GM12878 (cell line): Measurements from ENCODE around the gene RALGAPA2. TPM values are rescaled to one million over a fixed set of nuclear protein-coding genes. Genes with fewer than 3 reads are reported as not detected.

ENCODE experiments used
- ATAC-seq: fragments of 200-7000 bp; cut with Tn5 transposase; 3 replicates; pipeline ENCODE4 v1.9.1; 2020; ENCODE audit warnings: mild to moderate bottlenecking, moderate library complexity
- BruUV-seq: library from RNA; stranded (reverse); fragments of 400-500 nt; replicated peaks from 2 replicates; lab custom pipeline; 2021; lab: Mats Ljungman, UMichigan
- CTCF ChIA-PET: fragments of 300-600 bp; sonication (Branson Sonifier 250); formaldehyde crosslinking; extraction: SDS; loops from one replicate; lab custom pipeline; 2021; ENCODE audit warnings: inconsistent platforms; lab: Yijun Ruan, JAX
- POLR2A ChIA-PET: fragments of 350-600 bp; formaldehyde crosslinking; extraction: SDS; loops from one replicate; lab custom pipeline; 2021; ENCODE audit warnings: inconsistent platforms; lab: Charles Lee
- RAD21 ChIA-PET: fragments of 300-600 bp; sonication (Branson Sonifier 250); formaldehyde crosslinking; loops from one replicate; lab custom pipeline; 2023; ENCODE audit warnings: antibody characterized with exemption; ENCODE audit not compliant: unreplicated experiment; lab: Charles Lee
- SMC1A ChIA-PET: fragments of 300-600 bp; sonication (Branson Sonifier 250); formaldehyde crosslinking; loops from one replicate; lab custom pipeline; 2023; ENCODE audit not compliant: unreplicated experiment, uncharacterized antibody; lab: Charles Lee
- DNase-seq: peaks from one replicate; pipeline ENCODE4 v3.0.0-alpha.2; 2011; ENCODE audit warnings: low read depth, low spot score
- FAIRE-seq: peaks from 3 replicates; lab custom pipeline; 2011; peaks lifted over from hg19 to GRCh38; lab: Jason Lieb, UNC
- H2AFZ ChIP-seq: 2 replicates; pipeline ENCODE4 v1.6.0; 2011; ENCODE audit warnings: low read depth, low read length, control low read depth; ENCODE audit not compliant: control insufficient read depth
- H3K27ac ChIP-seq: 2 replicates; pipeline ENCODE4 v1.5.1; 2011; ENCODE audit warnings: control low read depth; ENCODE audit not compliant: control insufficient read depth, insufficient read depth
- H3K27me3 ChIP-seq, 2 experiments: replicated peaks in 1 of 2; 2 replicates each; pipeline versions ENCODE4 v1.6.0 to v1.6.1; 2011; ENCODE audit warnings: low read length in 1 of 2; ENCODE audit not compliant: control insufficient read depth in 2 of 2, insufficient read depth in 2 of 2
- H3K36me3 ChIP-seq, 2 experiments: 2 replicates each; pipeline ENCODE4 v1.5.1; 2011; ENCODE audit warnings: low read length in 1 of 2; ENCODE audit not compliant: control insufficient read depth in 2 of 2, insufficient read depth in 2 of 2
- H3K4me1 ChIP-seq: 2 replicates; pipeline ENCODE4 v1.6.1; 2011; ENCODE audit warnings: mild to moderate bottlenecking, low read length, moderate library complexity, mixed read lengths; ENCODE audit not compliant: control insufficient read depth, insufficient read depth
- H3K4me2 ChIP-seq: 2 replicates; pipeline ENCODE4 v1.6.0; 2011; ENCODE audit warnings: control low read depth; ENCODE audit not compliant: control insufficient read depth, insufficient read depth
- H3K4me3 ChIP-seq: fragments of 200-600 bp; sonication (generic); 2 replicates; pipeline ENCODE4 v1.5.1; 2016
- H3K79me2 ChIP-seq: 2 replicates; pipeline ENCODE4 v1.6.0; 2011; ENCODE audit warnings: low read length; ENCODE audit not compliant: control insufficient read depth, insufficient read depth
- H3K9ac ChIP-seq: 2 replicates; pipeline ENCODE4 v1.8.0; 2011; ENCODE audit warnings: low read length, control low read depth, mixed read lengths; ENCODE audit not compliant: control insufficient read depth, insufficient read depth
- H3K9me3 ChIP-seq: replicated peaks from 3 replicates; pipeline ENCODE4 v1.5.1; 2011; ENCODE audit warnings: mild to moderate bottlenecking, low read length; ENCODE audit not compliant: control insufficient read depth, insufficient read depth
- H4K20me1 ChIP-seq: 2 replicates; pipeline ENCODE4 v1.6.0; 2011; ENCODE audit not compliant: control insufficient read depth, insufficient read depth
- ATF7 ChIP-seq: fragments of 450-650 bp; IDR thresholded peaks from 2 replicates; pipeline ENCODE4 v1.6.1; 2016; ENCODE audit warnings: low read depth, mild to moderate bottlenecking
- ESRRA ChIP-seq: IDR thresholded peaks from 2 replicates; pipeline ENCODE4 v1.6.1; 2012; ENCODE audit warnings: mild to moderate bottlenecking, low read length, improper control_type of control experiment
- FOXM1 ChIP-seq: IDR thresholded peaks from 2 replicates; pipeline ENCODE4 v1.6.1; 2012; ENCODE audit warnings: low read depth, mild to moderate bottlenecking, inconsistent platforms, low read length, moderate library complexity
- JUNB ChIP-seq: IDR thresholded peaks from 2 replicates; pipeline ENCODE4 v1.6.1; 2016; ENCODE audit warnings: antibody characterized with exemption, mild to moderate bottlenecking
- KLF5 ChIP-seq: fragments of 450-650 bp; IDR thresholded peaks from 2 replicates; pipeline ENCODE4 v1.6.1; 2014; ENCODE audit warnings: mild to moderate bottlenecking; ENCODE audit not compliant: partially characterized antibody
- MTA2 ChIP-seq: fragments of 450-650 bp; IDR thresholded peaks from 2 replicates; pipeline ENCODE4 v1.6.1; 2016; ENCODE audit warnings: low read depth, mild to moderate bottlenecking, moderate library complexity
- MYC ChIP-seq: IDR thresholded peaks from 2 replicates; pipeline ENCODE4 v1.6.1; 2011; ENCODE audit warnings: mild to moderate bottlenecking, low read length, moderate library complexity, inconsistent platforms; ENCODE audit not compliant: insufficient read depth, insufficient replicate concordance, insufficient read length, severe bottlenecking
- NFYB ChIP-seq: IDR thresholded peaks from 2 replicates; pipeline ENCODE4 v1.6.1; 2011; ENCODE audit warnings: low read depth, mild to moderate bottlenecking, low read length, improper control_type of control experiment, moderate library complexity; ENCODE audit not compliant: insufficient read depth
- RB1 ChIP-seq: fragments of 450-650 bp; formaldehyde crosslinking; IDR thresholded peaks from 2 replicates; pipeline ENCODE4 v1.6.1; 2017; ENCODE audit warnings: mild to moderate bottlenecking, borderline replicate concordance
- RCOR1 ChIP-seq: conservative IDR thresholded peaks from 2 replicates; pipeline ENCODE4 v1.6.1; 2012; ENCODE audit warnings: low read depth, low read length, improper control_type of control experiment
- SMAD1 ChIP-seq: fragments of 450-650 bp; IDR thresholded peaks from 2 replicates; pipeline ENCODE4 v1.6.1; 2018; ENCODE audit warnings: mild to moderate bottlenecking, low read depth; ENCODE audit not compliant: partially characterized antibody
- SREBF2 ChIP-seq: IDR thresholded peaks from 2 replicates; pipeline ENCODE4 v1.6.1; 2012; ENCODE audit warnings: mild to moderate bottlenecking, low read length
- WGBS: methylation state at CpG from one replicate; pipeline ENCODE4 v1.1.6; 2016; ENCODE audit warnings: low lambda C conversion rate; ENCODE audit not compliant: insufficient replicate concordance, insufficient coverage; ENCODE audit errors: missing lambda C conversion rate; 5-methylcytosine and 5-hydroxymethylcytosine counted together
- in situ Hi-C: fragments of 300-500 bp; cut with MboI; formaldehyde crosslinking; loops from 9 replicates; pipeline ENCODE4 v1.14.3; 2018; ENCODE audit warnings: mixed read lengths
- intact Hi-C: fragments of 100-400 bp; cut with micrococcal nuclease; formaldehyde crosslinking; loops from one replicate; pipeline ENCODE4 v1.14.2; 2022; ENCODE audit not compliant: unreplicated experiment
- polyA plus RNA-seq, 11 experiments: library from polyadenylated mRNA; depleted of rRNA in 4 of 11; unstranded in 6 of 11; stranded (reverse) in 5 of 11; fragments of >200 nt; fragmentation: Nextera tagmentation in 4 of 11; fragmentation: Illumina TruSeq in 1 of 11; extraction: Ambion mirVana in 4 of 11; extraction: Trizol in 1 of 11; gene quantifications; 1 replicate in 1 of 11; 2 replicates in 10 of 11; pipeline versions ENCODE4 v1.2.1 to v1.2.3, GENCODE V29; 2011 to 2016; ENCODE audit warnings: inconsistent platforms in 2 of 11, missing spikeins in 2 of 11, low read depth in 1 of 11
- total RNA-seq, 4 experiments: library from RNA; depleted of rRNA in 3 of 4; stranded (reverse); fragments of >200 nt in 3 of 4; fragmentation: Illumina TruSeq in 1 of 4; extraction: Trizol in 1 of 4; gene quantifications; 2 replicates each; pipeline versions ENCODE4 v1.2.1 to v1.2.3, GENCODE V29; 2013 to 2021
- TF ChIP-seq, protein P1 (sequence below): fragments of 450-650 bp; IDR thresholded peaks from 2 replicates; pipeline ENCODE4 v1.6.1; 2017; ENCODE audit warnings: mild to moderate bottlenecking, moderate library complexity
- TF ChIP-seq, protein P2 (sequence below): fragments of 150-350 bp; IDR thresholded peaks from 2 replicates; pipeline ENCODE4 v1.6.1; 2014; ENCODE audit warnings: mild to moderate bottlenecking, low read depth, low read length
- TF ChIP-seq, protein P3 (sequence below): fragments of 450-650 bp; formaldehyde crosslinking; IDR thresholded peaks from 2 replicates; pipeline ENCODE4 v1.5.0; 2022; ENCODE audit warnings: mild to moderate bottlenecking, missing genetic modification characterization

RALGAPA2 gene
- total and polyA plus RNA-seq, 10 of the 15 experiments (the other 5 are each of a cell fraction or from before 2014, with no cell fraction given) = 2.9 to 29.4 (median 19.6) TPM

DNA sequence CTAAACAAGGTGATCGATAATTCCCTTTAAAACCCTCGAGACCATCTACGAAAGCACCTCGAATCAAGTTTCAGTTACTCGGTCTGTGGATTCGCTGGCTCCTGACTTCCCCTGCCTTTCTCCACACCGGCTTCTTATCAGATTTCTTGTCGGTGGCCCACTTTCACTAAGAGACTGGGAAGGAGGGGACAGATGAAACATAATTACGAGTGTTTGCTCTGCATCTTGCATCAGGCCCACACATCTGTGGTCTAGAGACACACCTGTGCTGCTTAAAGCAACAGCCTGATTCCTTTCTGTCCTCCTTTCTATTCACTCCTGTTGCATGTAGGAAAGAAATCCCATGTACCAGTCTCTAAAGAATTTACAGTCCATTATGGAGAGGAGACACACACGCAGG is 306.8 kb downstream of the RALGAPA2 start:
- intact Hi-C loops = no loop called here
- no peaks in the 10 kb centered on the region for H3K36me3 ChIP-seq
- no TSS peak for BruUV-seq
- TF ChIP-seq, protein P1, sequence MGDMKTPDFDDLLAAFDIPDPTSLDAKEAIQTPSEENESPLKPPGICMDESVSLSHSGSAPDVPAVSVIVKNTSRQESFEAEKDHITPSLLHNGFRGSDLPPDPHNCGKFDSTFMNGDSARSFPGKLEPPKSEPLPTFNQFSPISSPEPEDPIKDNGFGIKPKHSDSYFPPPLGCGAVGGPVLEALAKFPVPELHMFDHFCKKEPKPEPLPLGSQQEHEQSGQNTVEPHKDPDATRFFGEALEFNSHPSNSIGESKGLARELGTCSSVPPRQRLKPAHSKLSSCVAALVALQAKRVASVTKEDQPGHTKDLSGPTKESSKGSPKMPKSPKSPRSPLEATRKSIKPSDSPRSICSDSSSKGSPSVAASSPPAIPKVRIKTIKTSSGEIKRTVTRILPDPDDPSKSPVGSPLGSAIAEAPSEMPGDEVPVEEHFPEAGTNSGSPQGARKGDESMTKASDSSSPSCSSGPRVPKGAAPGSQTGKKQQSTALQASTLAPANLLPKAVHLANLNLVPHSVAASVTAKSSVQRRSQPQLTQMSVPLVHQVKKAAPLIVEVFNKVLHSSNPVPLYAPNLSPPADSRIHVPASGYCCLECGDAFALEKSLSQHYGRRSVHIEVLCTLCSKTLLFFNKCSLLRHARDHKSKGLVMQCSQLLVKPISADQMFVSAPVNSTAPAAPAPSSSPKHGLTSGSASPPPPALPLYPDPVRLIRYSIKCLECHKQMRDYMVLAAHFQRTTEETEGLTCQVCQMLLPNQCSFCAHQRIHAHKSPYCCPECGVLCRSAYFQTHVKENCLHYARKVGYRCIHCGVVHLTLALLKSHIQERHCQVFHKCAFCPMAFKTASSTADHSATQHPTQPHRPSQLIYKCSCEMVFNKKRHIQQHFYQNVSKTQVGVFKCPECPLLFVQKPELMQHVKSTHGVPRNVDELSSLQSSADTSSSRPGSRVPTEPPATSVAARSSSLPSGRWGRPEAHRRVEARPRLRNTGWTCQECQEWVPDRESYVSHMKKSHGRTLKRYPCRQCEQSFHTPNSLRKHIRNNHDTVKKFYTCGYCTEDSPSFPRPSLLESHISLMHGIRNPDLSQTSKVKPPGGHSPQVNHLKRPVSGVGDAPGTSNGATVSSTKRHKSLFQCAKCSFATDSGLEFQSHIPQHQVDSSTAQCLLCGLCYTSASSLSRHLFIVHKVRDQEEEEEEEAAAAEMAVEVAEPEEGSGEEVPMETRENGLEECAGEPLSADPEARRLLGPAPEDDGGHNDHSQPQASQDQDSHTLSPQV = no peak
- no peak for TF ChIP-seq KLF5
- no peak for TF ChIP-seq JUNB
- TF ChIP-seq SMAD1 = no peak
- TF ChIP-seq FOXM1 = no peak
- TF ChIP-seq, protein P2, sequence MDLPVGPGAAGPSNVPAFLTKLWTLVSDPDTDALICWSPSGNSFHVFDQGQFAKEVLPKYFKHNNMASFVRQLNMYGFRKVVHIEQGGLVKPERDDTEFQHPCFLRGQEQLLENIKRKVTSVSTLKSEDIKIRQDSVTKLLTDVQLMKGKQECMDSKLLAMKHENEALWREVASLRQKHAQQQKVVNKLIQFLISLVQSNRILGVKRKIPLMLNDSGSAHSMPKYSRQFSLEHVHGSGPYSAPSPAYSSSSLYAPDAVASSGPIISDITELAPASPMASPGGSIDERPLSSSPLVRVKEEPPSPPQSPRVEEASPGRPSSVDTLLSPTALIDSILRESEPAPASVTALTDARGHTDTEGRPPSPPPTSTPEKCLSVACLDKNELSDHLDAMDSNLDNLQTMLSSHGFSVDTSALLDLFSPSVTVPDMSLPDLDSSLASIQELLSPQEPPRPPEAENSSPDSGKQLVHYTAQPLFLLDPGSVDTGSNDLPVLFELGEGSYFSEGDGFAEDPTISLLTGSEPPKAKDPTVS = no peak
- no peak for TF ChIP-seq RCOR1
- no peak for TF ChIP-seq MTA2
- TF ChIP-seq, protein P3, sequence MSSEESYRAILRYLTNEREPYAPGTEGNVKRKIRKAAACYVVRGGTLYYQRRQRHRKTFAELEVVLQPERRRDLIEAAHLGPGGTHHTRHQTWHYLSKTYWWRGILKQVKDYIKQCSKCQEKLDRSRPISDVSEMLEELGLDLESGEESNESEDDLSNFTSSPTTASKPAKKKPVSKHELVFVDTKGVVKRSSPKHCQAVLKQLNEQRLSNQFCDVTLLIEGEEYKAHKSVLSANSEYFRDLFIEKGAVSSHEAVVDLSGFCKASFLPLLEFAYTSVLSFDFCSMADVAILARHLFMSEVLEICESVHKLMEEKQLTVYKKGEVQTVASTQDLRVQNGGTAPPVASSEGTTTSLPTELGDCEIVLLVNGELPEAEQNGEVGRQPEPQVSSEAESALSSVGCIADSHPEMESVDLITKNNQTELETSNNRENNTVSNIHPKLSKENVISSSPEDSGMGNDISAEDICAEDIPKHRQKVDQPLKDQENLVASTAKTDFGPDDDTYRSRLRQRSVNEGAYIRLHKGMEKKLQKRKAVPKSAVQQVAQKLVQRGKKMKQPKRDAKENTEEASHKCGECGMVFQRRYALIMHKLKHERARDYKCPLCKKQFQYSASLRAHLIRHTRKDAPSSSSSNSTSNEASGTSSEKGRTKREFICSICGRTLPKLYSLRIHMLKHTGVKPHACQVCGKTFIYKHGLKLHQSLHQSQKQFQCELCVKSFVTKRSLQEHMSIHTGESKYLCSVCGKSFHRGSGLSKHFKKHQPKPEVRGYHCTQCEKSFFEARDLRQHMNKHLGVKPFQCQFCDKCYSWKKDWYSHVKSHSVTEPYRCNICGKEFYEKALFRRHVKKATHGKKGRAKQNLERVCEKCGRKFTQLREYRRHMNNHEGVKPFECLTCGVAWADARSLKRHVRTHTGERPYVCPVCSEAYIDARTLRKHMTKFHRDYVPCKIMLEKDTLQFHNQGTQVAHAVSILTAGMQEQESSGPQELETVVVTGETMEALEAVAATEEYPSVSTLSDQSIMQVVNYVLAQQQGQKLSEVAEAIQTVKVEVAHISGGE = no peak
- TF ChIP-seq NFYB = no peak
- TF ChIP-seq MYC = no peak
- no peak for TF ChIP-seq ESRRA
- TF ChIP-seq ATF7 = no peak
- TF ChIP-seq SREBF2 = no peak
- TF ChIP-seq RB1 = no peak

More for the DNA sequence above, 306.8 kb downstream of the RALGAPA2 start:
- ATAC-seq (no peak), FAIRE-seq (no peak), DNase-seq (no peak)
- Histone ChIP-seq H3K4me2 (no peak overlapping the region), H3K4me3 (no peak overlapping the region), H3K27ac (no peak overlapping the region), H3K79me2 (no peaks in the 10 kb centered on the region), H2AFZ (no peak overlapping the region), H3K27me3 (no peaks in the 10 kb centered on the region; a peak in 1 of 4 replicates), H4K20me1 (no peaks in the 10 kb centered on the region), H3K4me1 (no peaks in the 10 kb centered on the region), H3K9ac (no peak overlapping the region), H3K9me3 (no peaks in the 10 kb centered on the region)
- in situ Hi-C loops = no loop called here
- ChIA-PET SMC1A (interaction anchor here (1.4 kb wide), 1 partner anchor 20 kb away, joined by 3 read pairs; no protein-coding TSS in a partner anchor), POLR2A (no interaction called here), RAD21 (interaction anchor here (1.1 kb wide), 1 partner anchor 43 kb away, joined by 3 read pairs; no protein-coding TSS in a partner anchor), CTCF (no interaction called here)
- WGBS = 86% methylated on average over 10 of the region's 10 CpGs
